ENCODE results near the gene SERINC3.

Gene SERINC3

GRCh38 chr20:44560229-44560628, 38.4 kb upstream of the SERINC3 start:
- no peak for TF ChIP-seq CTCF (IDR thresholded peaks at IDR 0.05; ENCODE audit: low read depth, low read length)
- H3K4me3 ChIP-seq (replicated peaks in 1 of 2; ENCODE audit: low read depth in 2 of 2, low read length in 2 of 2) = no peak overlapping the region
- no peak for DNase-seq (ENCODE audit: low read depth in 2 of 2)

GRCh38 chr20:44559302-44559701, 37.4 kb upstream of the SERINC3 start:
- no peak for DNase-seq (ENCODE audit: low read depth in 2 of 2)
- no peak for TF ChIP-seq CTCF (IDR thresholded peaks at IDR 0.05; ENCODE audit: low read depth, low read length)
- H3K4me3 ChIP-seq (replicated peaks in 1 of 2; ENCODE audit: low read depth in 2 of 2, low read length in 2 of 2) = no peak overlapping the region

- no peak overlapping the region for H3K4me3 ChIP-seq (replicated peaks in 1 of 2; ENCODE audit: low read depth in 2 of 2, low read length in 2 of 2)
- DNase-seq (ENCODE audit: low read depth in 2 of 2) = peak; percentile 76 to 84
- no peak for TF ChIP-seq CTCF (IDR thresholded peaks at IDR 0.05; ENCODE audit: low read depth, low read length)
These were observed 31.4 kb upstream of the SERINC3 start for GRCh38 chr20:44552950-44553908.

GRCh38 chr20:44552568-44552949, 30.7 kb upstream of the SERINC3 start:
- no peak for TF ChIP-seq CTCF (IDR thresholded peaks at IDR 0.05; ENCODE audit: low read depth, low read length)
- no peak for DNase-seq (ENCODE audit: low read depth in 2 of 2)
- no peak overlapping the region for H3K4me3 ChIP-seq (replicated peaks in 1 of 2; ENCODE audit: low read depth in 2 of 2, low read length in 2 of 2)

GRCh38 chr20:44552050-44552449, 30.2 kb upstream of the SERINC3 start:
- no peak for TF ChIP-seq CTCF (IDR thresholded peaks at IDR 0.05; ENCODE audit: low read depth, low read length)
- DNase-seq (ENCODE audit: low read depth in 2 of 2) = no peak
- no peak overlapping the region for H3K4me3 ChIP-seq (replicated peaks in 1 of 2; ENCODE audit: low read depth in 2 of 2, low read length in 2 of 2)

GRCh38 chr20:44549123-44549522, 27.3 kb upstream of the SERINC3 start:
- no peak for TF ChIP-seq CTCF (IDR thresholded peaks at IDR 0.05; ENCODE audit: low read depth, low read length)
- DNase-seq (ENCODE audit: low read depth in 2 of 2) = peak; percentile 30 to 34
- no peak overlapping the region for H3K4me3 ChIP-seq (replicated peaks in 1 of 2; ENCODE audit: low read depth in 2 of 2, low read length in 2 of 2)

All from cardiac fibroblast (primary cell).